Measurements from ENCODE around the gene ARL5C.

ARL5C gene

DNA sequence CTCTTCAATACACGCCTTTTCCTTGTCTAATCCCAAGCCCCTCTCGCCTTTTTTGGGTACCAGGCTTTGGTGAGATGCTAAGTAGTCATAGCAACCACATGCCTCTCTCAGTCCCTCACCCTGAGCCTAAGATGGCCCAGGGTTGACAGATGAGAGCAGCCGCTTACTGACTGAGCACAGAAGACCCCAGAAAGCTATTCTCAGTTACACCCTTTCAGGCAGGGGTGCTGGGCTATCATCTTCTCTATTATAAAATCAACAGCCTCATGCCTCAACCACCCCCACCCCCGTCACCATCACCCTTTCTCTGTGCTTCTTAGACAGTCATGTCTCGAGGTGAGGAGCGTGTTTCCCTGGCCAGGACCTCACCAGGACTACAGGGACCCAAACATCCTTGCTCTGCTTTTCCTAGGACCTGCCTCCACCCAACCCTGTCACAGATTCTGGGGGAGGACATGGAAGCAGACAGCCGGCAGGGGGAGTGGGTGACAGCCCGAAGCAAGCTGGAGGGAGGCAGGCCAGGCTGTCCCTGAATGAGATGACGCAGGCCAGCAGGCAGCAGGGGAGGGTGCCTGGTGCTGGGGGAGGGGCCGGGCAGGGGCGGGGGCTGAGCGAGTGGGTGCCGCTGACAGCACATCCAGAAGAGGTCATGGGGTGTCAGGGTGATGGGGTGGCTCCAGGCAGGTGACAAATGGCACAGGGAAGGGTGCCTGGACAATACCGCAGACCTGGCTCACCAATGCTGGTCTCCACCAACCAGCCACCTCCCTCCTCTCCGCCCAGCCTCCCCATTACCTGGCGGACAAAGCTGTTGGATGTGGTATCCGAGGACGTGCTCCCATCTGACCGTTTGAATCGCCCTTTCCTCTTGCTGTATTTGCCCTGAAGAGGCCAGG, 28.4 kb upstream of the ARL5C start:
- in situ Hi-C loops (cut with MboI; ENCODE audit: low sequenced_read_pairs): no loop called here

DNA sequence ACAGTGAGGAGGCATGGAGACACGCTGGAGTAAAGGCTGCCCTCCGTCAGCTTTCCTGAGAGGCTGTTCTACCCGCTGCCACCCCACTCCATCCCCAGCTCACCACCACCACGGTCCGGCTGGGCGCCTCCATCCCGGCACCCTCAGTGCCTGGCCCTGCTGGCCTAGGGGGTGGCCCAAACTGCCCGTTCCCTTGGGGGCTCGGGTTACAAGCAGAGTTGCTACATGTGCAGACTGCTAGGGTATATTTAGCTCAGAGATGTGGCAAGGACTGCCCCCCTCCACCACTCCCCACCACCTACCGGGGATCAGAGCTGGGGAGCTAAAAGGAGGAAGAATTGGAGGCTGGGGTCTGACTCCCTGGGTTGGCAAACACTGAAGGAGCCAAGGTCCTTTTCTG, 27.4 kb upstream of the ARL5C start:
- in situ Hi-C loops (cut with MboI; ENCODE audit: low sequenced_read_pairs): no loop called here

DNA sequence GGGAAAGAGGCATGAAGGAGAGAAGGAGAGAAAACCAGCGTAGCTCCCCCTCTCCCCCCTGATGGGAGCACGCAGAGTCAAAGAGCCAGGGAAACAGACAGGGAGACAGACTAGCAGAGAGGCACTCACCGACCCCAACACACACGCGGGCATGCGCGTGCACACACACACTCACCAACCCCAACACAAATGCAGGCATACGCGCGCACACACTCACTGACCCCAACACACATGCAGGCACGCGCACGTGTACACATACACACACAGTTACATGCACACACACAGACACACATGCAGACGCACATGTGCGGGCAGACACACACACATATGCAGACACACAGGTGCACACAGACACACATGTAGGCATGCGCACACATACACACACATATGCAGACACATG, 26.9 kb upstream of the ARL5C start:
- in situ Hi-C loops (cut with MboI; ENCODE audit: low sequenced_read_pairs): no loop called here

DNA sequence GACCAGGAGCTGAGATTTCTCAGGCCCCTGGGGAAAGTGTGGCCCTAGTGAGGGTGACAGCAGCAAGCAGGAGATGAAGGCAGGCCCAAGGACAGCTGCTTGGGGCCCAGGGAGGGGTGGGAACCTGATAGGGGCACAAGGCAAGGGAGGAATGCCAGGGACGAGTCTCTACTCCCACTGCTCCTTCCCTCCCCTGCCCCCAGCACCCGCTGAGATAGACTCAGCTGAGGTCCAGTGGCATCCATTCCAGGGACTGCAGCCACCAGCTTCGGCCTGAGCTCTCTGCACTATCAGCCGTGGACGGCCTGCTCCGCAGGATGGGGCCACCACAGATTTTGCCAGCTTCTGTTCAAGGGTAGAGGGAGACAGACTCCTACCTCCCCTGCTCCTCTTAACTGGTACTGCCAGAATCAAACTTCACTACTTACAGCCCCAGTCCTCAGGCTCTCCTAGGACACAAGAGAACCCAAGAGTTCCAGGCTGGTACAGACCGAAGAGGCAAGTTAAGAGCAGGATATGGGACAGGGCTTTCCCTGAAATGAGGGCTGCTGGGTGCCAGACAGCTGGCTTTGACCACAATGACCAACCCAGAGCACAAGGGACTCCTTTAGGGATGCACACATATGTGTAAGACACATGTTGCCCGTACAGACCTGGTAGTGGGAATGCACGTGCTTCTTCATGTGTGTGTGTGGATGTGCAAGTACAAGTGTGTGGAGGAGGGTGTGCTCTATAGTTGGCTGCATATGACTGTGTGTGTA, 26.0 kb upstream of the ARL5C start:
- in situ Hi-C loops (cut with MboI; ENCODE audit: low sequenced_read_pairs): no loop called here

DNA sequence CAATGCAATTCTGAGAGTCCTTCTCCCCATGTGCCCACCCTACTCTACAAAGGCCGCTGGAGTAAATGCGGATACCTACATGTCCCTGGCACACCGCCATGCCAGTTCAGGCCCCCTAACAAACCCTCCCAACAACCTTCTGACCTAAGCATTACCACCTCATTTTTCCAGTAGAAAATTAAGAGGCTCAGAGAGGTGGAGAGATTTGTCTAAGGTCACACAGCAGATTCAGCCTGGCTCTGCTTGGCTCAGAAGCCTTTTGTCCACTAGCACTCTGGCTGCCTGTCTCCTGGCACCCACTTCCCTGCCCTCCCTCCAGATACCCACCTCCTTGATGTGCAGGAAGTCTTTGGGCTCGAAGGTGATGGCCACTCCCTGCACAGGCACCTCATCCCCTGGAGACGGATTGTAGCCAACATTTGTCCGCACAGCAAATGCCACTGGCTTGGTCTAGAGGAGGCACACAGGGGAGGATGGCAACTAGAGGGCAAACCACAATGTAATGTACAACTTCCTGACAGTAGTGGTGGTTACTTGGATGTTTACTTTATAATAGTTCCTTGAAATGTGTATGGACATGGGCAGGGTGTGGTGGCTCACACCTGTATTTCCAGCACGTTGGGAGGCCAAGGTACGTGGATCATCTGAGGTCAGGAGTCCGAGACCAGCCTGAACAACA, 21.3 kb upstream of the ARL5C start:
- in situ Hi-C loops (cut with MboI; ENCODE audit: low sequenced_read_pairs): no loop called here

DNA sequence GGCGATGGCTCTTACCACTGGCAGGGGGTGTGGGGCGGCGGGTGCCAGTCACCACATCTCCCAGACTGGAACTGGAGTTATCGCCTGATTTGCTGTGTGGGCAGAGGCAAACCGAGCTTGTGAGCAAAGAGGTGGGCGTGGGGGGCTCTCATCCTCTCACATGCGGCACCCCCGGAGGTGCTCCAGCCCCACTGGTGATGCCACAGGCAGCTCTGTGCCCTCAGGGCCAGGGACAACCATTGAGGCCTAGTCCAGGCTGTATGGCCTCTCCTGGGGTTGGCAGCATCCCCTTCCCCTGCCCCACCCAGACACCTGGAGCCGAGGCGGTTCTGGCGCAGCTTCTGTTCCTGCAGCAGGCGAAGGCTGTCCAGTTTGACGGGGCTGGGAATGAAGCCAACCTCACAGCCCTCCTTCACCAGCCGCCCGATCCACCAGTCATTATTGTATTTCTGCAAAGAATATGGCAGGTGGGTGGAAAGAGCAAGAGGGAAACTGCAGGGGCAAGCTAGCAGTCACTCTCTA, 20.6 kb upstream of the ARL5C start:
- in situ Hi-C loops (cut with MboI; ENCODE audit: low sequenced_read_pairs): no loop called here

DNA sequence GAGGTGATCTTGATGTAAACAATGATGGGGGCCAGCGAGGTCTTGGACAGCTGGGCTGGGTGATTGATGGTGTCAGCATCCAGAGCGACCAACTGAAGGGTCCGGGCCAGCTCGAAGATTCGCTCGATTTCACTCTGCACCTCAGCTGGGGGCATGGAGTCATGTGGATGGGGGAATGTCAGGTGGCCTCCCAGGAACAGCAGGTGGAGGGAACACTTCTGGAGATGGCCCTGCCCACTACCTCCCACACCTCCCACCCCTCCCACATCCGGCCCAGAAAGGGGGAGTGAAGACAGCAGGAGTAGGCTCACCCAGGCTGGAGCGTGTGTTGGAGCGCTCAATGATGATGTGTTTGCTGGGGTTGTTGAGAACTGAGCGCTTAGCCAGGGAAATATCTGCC, 17.8 kb upstream of the ARL5C start:
- in situ Hi-C loops (cut with MboI; ENCODE audit: low sequenced_read_pairs): no loop called here

DNA sequence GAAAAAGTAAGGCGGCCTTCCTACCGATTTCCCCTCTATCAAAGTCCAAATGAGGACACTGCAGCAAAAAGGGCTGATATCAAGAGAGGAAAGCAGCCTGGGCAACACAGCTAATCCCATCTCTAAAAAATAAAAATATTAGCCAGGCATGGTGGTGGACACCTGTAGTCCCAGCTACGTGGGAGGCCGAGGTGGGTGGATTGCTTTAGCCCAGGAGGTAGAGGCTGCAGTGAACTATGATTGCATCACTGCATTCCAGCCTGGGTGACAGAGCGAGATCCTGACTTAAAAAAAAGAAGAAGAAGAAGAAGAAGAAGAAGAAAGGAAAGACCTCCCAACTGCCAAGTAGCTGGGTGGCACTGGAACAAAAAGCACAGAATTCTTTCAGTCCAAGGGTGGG, 17.1 kb upstream of the ARL5C start:
- in situ Hi-C loops (cut with MboI; ENCODE audit: low sequenced_read_pairs): no loop called here

DNA sequence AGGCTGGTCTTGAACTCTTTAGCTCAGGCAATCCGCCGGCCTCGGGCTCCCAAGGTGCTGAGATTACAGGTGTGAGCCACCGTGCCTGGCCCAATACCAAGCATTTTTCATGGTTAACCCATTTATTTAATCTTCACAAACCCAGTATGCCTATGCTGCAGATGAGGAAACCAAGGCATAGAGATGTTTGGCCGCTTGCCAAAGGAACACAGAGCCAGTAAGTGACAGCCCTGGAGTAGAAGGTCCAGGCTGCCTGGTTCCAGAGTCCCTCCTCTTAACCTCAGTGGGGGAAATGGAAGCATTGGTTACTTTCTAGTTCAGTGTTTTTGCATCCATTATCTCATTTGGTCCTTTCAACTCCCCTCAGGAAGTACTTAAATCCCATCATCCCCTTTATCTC, 15.3 kb upstream of the ARL5C start:
- in situ Hi-C loops (cut with MboI; ENCODE audit: low sequenced_read_pairs): no loop called here

DNA sequence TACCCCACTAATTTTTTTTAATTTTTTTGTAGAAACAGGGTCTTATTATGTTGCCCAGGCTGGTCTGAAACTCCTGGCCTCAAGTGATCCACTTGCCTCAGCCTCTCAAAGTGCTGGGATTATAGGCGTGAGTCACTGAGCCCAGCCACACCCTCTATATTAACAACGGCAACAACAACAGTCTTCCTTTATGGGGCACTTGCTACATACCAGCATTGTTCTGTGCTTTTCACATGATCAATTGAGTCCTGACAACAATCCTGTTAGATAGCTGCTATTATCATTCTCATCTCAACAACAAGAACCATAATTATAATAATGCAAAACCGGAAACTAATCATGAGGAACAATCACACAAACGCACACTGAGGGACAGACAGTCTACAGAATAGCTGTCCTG, 12.6 kb upstream of the ARL5C start:
- in situ Hi-C loops (cut with MboI; ENCODE audit: low sequenced_read_pairs): no loop called here

DNA sequence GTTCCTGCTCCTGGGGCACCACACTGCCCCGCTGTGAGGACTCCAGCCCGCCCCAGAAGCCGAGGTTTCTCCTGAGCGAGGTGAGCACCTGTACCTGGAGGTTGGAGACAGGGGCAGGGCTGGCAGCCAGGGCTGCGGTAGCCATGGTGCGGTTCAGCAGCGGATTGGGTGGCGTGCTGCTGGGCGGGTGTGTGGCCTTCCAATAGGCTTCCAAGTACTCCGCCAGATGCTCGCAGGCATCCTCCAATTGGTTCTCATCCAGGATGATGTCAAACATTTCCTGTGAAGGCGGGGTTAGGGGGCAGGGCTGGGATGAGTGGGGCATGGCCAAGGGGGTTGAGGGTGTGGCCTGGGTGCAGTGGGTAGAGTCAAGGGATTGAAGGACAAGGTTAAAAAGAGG, 11.3 kb upstream of the ARL5C start:
- in situ Hi-C loops (cut with MboI; ENCODE audit: low sequenced_read_pairs): no loop called here

DNA sequence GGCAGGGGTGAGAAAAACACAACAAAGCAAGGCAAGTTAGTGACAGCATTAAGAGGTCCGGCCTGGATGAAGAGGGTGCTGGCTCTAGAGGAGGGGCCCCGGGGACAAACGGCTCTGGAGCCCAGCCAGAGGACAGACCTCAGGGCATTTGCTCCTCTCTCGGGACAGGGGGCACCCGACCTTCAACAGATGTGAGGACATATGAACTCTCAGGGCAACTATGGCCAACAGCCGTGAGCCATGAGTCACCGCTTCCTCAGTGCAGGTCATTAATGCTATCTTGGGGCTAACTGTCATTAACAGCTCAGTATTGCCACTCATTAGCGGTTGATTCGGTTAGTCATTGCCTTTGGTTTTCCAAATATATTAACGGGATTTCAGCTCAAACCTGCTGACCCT, 9.7 kb upstream of the ARL5C start:
- in situ Hi-C loops (cut with MboI; ENCODE audit: low sequenced_read_pairs): no loop called here

DNA sequence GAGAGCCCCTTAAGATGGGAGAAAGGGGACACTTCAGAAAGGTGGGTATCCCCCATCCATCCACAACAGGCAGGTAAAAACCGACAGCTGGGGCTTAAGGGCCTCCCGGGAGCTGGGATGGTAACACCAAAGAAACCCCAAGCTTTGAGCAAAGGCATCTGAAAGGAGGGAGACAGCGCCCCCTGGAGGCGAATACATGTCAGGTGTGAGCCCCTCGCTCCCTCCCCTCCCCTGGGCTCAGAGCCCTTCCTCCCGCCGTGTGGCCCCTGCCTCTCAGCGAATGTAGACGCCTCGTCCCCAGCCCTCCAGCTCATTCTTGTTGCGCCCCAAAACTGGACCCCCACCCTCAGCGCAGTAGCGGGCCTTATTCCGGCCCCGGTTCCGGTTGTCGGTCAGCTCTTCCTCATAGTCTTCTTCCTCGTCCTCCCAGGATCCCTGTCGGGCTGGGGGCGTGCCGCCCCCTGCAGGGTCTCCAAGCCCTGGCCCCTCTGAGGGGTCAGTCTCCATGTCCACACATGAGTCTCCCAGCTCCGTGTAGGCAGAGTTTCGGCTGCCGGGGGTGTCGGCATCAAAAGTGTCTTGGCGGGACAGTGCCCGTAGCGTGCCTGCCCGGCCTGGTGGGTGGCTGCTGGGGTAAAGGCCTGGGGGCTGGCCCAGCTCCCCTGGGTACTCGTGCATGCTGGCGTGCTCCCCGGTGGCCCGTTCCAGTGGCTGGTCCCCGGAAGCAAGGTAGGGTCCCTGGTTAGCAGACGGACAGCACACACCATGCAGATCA, 9.1 kb upstream of the ARL5C start:
- in situ Hi-C loops (cut with MboI; ENCODE audit: low sequenced_read_pairs): no loop called here

DNA sequence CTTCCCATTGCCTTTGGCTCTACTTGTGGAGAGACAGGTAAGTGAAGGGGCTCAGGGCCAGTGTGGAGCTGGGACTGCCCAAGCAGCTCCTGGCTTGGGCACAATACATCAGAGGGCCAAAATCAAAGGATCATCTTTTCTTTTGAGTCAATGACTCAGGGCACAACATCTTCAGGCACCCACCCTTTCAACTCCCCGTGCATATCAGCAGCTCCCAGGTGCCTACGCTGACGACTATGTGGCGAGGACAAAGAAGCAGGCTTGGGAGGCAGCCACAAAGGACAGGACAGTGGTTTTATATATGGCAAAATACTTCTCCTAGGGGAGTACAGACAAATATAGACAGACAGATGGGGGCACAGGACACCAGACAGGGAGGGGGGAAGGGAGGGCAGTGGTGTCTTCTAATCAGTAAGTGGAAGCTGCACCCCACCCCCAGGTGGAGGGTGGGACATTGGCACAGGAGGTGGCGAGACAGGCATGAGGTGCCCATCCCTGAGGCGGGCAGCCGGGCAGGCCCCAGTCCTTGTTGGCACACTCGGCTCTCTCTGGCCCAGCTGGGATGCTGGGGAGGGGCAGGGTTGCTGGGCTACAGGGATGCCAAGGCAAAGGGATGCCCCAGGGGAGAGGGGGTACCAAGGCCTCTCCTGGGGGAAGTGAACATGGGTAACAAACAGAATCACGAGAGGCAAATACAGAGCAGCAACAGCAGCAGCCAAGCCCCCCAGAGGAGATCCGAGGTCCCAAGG, 7.7 kb upstream of the ARL5C start:
- in situ Hi-C loops (cut with MboI; ENCODE audit: low sequenced_read_pairs): no loop called here

DNA sequence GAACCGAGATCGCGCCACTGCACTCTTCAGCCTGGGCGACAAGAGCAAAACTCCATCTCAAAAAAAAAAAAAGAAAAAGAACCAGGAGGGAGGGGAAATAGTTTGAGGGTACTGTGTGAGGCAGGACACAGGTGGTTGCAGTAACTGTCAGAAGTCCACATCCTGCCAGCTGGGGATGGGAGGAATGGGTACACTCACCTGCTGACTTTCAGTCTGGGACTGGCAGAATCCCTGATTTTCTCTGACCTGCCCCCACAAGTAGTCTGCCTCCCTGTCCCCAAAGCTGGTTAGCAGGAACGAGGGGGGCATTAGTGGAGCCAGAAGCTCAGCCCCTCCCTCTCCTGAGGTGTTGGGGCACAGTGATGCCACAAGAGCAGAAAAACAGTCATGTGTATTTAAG, 7.1 kb upstream of the ARL5C start:
- in situ Hi-C loops (cut with MboI; ENCODE audit: low sequenced_read_pairs): no loop called here

DNA sequence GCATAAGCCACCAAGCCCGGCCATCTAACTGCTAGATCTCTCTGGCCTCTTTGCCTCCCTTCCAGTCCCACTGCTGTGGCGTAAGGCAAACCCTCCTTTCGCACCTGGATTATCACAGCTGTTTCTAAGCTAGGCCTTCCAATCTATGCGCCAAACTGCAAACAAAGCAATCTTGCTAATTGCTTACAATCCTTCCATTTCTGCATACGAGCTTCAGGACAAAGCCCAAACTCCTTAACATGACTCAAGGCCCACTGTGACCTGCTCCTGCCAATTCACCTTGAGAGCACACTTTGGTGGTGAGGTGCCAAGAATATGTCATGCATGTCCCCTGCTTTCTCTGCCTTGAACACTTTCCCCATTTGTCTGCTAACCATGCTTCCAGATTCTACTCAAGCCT, 6.0 kb upstream of the ARL5C start:
- in situ Hi-C loops (cut with MboI; ENCODE audit: low sequenced_read_pairs): no loop called here

DNA sequence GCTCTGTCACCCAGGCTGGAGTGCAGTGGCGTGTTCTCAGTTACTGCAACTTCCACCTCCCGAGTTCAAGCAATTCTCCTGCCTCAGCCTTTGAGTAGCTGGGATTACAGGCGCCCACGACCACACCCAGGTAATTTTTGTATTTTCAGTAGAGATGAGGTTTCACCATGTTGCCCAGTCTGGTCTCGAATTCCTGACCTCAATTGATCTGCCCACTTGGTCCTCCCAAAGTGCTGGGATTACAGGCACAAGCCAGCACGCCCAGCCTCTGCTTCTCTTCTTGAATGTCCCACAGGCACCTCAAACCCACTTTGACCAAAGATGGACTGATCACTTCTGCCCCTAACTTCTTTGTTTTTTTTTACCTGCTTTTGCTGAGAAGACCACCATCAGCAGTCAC, 4.6 kb upstream of the ARL5C start:
- in situ Hi-C loops (cut with MboI; ENCODE audit: low sequenced_read_pairs): no loop called here

DNA sequence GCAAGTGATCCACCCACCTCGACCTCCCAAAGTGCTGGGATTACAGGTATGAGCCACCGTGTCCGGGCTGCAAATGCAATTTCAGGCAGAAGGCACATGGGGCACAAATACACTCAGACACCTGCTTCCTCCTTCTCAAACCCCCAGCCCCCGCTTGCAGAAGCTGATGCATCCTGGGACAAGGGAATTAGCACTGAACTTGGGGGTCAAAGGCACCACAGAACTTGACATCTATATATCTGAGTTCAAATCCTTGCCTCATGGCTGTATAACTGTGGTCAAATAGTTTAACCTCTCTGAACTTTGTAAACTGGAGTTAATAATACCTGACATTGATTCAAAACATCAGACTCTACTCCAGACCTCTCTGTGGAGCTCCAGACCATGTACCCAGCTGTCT, 4.1 kb upstream of the ARL5C start:
- in situ Hi-C loops (cut with MboI; ENCODE audit: low sequenced_read_pairs): no loop called here

DNA sequence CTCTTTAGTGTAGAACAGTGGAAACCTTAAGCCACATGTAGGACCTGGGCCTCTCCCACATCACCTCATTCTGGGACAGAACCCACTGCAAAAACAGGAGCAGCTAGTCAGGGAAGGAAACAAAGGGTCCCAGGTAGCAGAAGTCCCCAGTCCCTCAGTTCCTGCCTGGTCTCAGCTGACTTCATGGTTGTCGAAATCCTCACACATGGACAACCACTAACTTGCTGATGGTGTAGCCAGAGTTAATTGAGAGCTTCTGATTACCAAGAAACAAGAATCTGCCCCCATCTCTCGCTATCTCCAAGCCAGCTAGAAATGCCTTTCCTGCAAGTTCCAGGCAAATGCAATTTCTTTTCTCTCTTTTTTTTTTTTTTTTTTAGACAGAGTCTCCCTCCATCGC, 3.6 kb upstream of the ARL5C start:
- in situ Hi-C loops (cut with MboI; ENCODE audit: low sequenced_read_pairs): no loop called here

DNA sequence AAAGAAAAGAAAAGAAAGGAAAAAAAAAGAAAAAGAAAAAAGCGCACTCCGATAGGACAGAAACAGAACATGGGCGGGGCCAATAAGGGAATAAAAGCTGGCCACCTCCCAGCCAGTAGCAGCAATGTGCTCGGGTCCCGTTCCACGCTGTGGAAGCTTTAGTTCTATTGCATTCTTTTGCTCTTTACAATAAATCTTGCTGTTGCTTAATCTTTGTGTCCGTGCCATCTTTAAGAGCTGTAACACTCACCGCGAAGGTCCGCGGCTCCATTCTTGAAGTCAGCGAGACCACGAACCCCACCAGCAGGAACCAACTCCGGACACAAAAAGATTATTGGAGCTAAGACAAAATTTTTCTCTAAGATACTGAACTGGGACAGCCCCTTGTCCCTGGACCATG, 3.1 kb upstream of the ARL5C start:
- in situ Hi-C loops (cut with MboI; ENCODE audit: low sequenced_read_pairs): no loop called here

Measured in HL-60/S4 treated with phorbol 12-myristate 13-acetate at 8.2 ng/mL for 4 days and 3 days (cell line).